ENCODE measurements around the gene GAS1.

The GAS1 gene

DNA sequence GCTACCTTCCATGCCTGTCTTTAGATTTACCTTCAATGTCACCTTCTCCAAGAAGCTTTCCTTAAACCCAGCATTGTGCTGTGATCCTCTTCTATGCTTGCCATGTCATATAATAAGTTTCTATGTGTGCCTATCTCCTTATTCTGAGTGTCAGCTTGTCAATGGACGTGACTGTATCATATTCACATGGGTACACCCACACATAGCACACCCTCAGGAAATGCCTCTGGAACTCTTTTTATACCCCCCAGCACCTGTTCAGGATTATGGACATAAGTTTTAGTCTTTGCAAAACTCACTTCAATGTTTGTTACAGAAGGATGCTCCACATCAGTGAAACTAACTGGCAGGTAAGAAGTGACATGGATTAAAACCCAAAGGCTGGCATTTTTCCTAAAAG lies 7.4 kb downstream of the GAS1 start:
- TF ChIP-seq CTCF (IDR thresholded peaks at IDR 0.05; ENCODE audit: poor library complexity, severe bottlenecking), result no peak
- no peak overlapping the region for H3K4me3 ChIP-seq (ENCODE audit: severe bottlenecking)
- ATAC-seq (ENCODE audit: low read depth) (no peak), DNase-seq (ENCODE audit: low spot score) (no peak)
- H3K4me1 ChIP-seq (ENCODE audit: insufficient read depth, poor library complexity, severe bottlenecking), result no peaks in the 10 kb centered on the region
- H3K27me3 ChIP-seq (ENCODE audit: insufficient read depth, poor library complexity, severe bottlenecking), result no peaks in the 10 kb centered on the region
- H3K27ac ChIP-seq (ENCODE audit: poor library complexity, severe bottlenecking), result no peak overlapping the region
- no peaks in the 10 kb centered on the region for H3K36me3 ChIP-seq (ENCODE audit: low read depth)
- no peaks in the 10 kb centered on the region for H3K9me3 ChIP-seq (ENCODE audit: severe bottlenecking)

DNA sequence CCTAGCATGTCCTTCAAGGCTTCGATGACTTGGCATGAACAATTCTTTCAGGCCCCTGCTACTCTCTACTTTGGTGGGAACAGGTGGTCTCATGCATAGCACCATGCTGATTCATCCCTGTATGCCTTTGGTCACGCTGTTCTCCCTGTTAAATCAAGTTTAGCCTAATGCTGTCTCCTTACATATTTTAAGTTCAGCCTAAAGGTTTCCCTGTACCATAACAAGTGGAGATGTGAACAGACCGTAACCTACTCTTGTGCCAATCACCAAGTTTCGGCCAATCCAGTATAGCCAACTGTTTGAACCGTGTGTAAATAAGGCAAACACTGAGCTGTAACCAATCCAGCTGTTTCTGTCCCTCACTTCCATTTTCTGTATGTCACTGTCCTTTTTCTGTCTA lies 8.0 kb downstream of the GAS1 start:
- no peak overlapping the region for H3K4me3 ChIP-seq (ENCODE audit: severe bottlenecking)
- H3K27ac ChIP-seq (ENCODE audit: poor library complexity, severe bottlenecking), result no peak overlapping the region
- no peak for TF ChIP-seq CTCF (IDR thresholded peaks at IDR 0.05; ENCODE audit: poor library complexity, severe bottlenecking)
- no peak for ATAC-seq (ENCODE audit: low read depth)
- H3K36me3 ChIP-seq (ENCODE audit: low read depth), result no peaks in the 10 kb centered on the region
- no peaks in the 10 kb centered on the region for H3K27me3 ChIP-seq (ENCODE audit: insufficient read depth, poor library complexity, severe bottlenecking)
- no peaks in the 10 kb centered on the region for H3K4me1 ChIP-seq (ENCODE audit: insufficient read depth, poor library complexity, severe bottlenecking)
- H3K9me3 ChIP-seq (ENCODE audit: severe bottlenecking), result no peaks in the 10 kb centered on the region
- DNase-seq (ENCODE audit: low spot score), result no peak

DNA sequence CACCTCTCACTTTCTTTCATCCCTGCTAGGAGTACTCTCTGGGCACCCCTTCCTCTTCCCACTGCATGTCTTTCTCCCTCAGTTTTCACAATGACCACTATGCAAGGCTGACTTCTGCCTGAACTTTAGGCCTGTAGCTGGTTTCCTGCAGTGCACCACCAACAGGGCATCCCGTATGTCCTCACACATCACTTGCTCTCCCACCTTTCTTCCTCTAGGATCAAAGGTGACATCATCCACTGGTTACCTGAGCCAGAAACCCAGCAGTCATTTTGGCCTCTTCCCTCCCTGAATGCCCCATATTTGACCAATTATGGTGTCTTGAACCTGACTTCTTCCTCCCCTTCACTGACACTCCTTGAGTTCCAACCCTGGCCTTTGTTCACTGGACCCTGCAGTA lies 8.5 kb downstream of the GAS1 start:
- Histone ChIP-seq H3K36me3 (ENCODE audit: low read depth) (no peaks in the 10 kb centered on the region), H3K27me3 (ENCODE audit: insufficient read depth, poor library complexity, severe bottlenecking) (no peaks in the 10 kb centered on the region), H3K4me1 (ENCODE audit: insufficient read depth, poor library complexity, severe bottlenecking) (no peaks in the 10 kb centered on the region), H3K27ac (ENCODE audit: poor library complexity, severe bottlenecking) (no peak overlapping the region), H3K9me3 (ENCODE audit: severe bottlenecking) (no peaks in the 10 kb centered on the region), H3K4me3 (ENCODE audit: severe bottlenecking) (no peak overlapping the region)
- no peak for TF ChIP-seq CTCF (IDR thresholded peaks at IDR 0.05; ENCODE audit: poor library complexity, severe bottlenecking)
- ATAC-seq (ENCODE audit: low read depth) (no peak), DNase-seq (ENCODE audit: low spot score) (no peak)

DNA sequence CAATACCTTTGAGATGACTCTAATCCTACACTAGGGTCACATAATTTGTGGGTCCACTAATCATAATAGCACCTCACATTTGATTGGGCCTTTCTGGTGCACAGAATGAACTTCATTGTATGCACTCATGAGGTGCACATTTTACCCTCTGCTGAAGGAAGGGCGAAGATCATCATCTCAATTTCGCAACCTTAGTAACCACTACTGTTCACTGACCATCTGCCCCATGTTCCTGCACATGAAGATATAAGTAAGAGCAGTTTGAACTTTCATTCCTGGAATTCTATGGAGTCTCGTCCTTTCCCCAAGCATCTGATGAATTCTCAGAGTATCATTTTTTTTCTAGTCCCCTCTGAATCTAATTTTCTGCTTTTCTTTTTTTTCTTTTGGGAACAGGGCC lies 21.2 kb downstream of the GAS1 start:
- DNase-seq (ENCODE audit: low spot score) (no peak), ATAC-seq (ENCODE audit: low read depth) (no peak)
- no peaks in the 10 kb centered on the region for H3K4me1 ChIP-seq (ENCODE audit: insufficient read depth, poor library complexity, severe bottlenecking)
- no peaks in the 10 kb centered on the region for H3K9me3 ChIP-seq (ENCODE audit: severe bottlenecking)
- no peak overlapping the region for H3K4me3 ChIP-seq (ENCODE audit: severe bottlenecking)
- no peak for TF ChIP-seq CTCF (IDR thresholded peaks at IDR 0.05; ENCODE audit: poor library complexity, severe bottlenecking)
- no peaks in the 10 kb centered on the region for H3K27me3 ChIP-seq (ENCODE audit: insufficient read depth, poor library complexity, severe bottlenecking)
- no peaks in the 10 kb centered on the region for H3K36me3 ChIP-seq (ENCODE audit: low read depth)
- no peak overlapping the region for H3K27ac ChIP-seq (ENCODE audit: poor library complexity, severe bottlenecking)

DNA sequence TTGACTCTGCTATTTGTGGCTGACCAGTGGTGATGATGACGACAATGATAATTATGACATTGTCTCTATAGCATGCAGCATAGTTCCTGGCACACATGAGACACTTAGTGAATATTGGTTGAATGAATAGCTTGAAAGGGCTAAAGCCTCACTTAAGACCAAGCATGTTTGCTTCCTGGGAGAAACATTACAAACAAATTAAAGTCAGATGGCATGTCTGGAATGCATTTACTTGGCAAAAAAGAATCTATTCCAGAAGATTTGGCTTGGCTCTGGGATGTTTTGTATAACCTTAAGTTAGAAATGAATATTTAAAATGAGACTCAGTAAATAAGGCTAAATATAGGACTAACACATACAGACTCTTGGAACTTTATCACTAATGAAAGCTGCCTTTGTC lies 21.6 kb downstream of the GAS1 start:
- Histone ChIP-seq H3K27me3 (ENCODE audit: insufficient read depth, poor library complexity, severe bottlenecking) (no peaks in the 10 kb centered on the region), H3K27ac (ENCODE audit: poor library complexity, severe bottlenecking) (no peak overlapping the region), H3K4me1 (ENCODE audit: insufficient read depth, poor library complexity, severe bottlenecking) (no peaks in the 10 kb centered on the region), H3K36me3 (ENCODE audit: low read depth) (no peaks in the 10 kb centered on the region), H3K9me3 (ENCODE audit: severe bottlenecking) (no peaks in the 10 kb centered on the region), H3K4me3 (ENCODE audit: severe bottlenecking) (no peak overlapping the region)
- DNase-seq (ENCODE audit: low spot score), result no peak
- no peak for TF ChIP-seq CTCF (IDR thresholded peaks at IDR 0.05; ENCODE audit: poor library complexity, severe bottlenecking)
- ATAC-seq (ENCODE audit: low read depth), result no peak

Data from RWPE2 (cell line).